Activated naive CD4-positive, alpha-beta T cell treated with anti-CD3 and anti-CD28 coated beads, Interleukin-2, amount 50 U/mL, for 24 hours (primary cell): ENCODE measurements around the gene RPL13.
A peak's percentile ranks its signal among the peaks of the same experiment; 100 is the strongest.

Experiments used
- H3K27ac Mint-ChIP-seq: one replicate; pipeline ENCODE4 v1.8.0; 2021; ENCODE audit warnings: mild to moderate bottlenecking, mixed read lengths
- H3K27me3 Mint-ChIP-seq: one replicate; pipeline ENCODE4 v1.8.0; 2021; ENCODE audit warnings: mixed read lengths
- H3K36me3 Mint-ChIP-seq: one replicate; pipeline ENCODE4 v1.8.0; 2021; ENCODE audit warnings: mixed read lengths
- H3K4me1 Mint-ChIP-seq: one replicate; pipeline ENCODE4 v1.8.0; 2021; ENCODE audit warnings: mixed read lengths
- H3K4me3 Mint-ChIP-seq: one replicate; pipeline ENCODE4 v1.8.0; 2021; ENCODE audit warnings: mild to moderate bottlenecking, mixed read lengths
- H3K9me3 Mint-ChIP-seq: one replicate; pipeline ENCODE4 v1.8.0; 2021; ENCODE audit warnings: mixed read lengths

RPL13 gene

DNA sequence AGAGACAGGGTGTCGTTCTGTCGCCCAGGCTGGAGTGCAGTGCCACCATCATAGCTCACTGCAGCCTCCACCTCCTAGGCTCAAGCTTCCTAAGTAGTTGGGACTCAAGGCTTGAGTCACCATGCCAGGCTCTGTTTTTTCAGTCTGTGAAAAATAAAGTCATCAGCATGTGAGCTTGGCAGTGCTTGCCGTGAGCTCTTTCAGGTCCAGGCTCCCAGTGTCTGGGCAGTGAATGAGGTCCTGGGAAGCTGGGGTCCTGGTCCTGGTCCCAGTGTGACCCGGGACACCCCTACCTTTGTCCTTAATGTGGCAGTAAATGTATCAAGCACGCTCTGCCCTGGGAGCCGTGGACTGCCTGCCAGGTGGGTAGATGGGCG is 22.9 kb upstream of the RPL13 start:
- Mint-ChIP-seq H3K36me3 (peaks cover 6% of the 10 kb centered on the region), H3K4me3 (no peak overlapping the region), H3K27ac (no peak overlapping the region), H3K9me3 (no peaks in the 10 kb centered on the region), H3K27me3 (no peaks in the 10 kb centered on the region), H3K4me1 (peaks cover 23% of the 10 kb centered on the region)

DNA sequence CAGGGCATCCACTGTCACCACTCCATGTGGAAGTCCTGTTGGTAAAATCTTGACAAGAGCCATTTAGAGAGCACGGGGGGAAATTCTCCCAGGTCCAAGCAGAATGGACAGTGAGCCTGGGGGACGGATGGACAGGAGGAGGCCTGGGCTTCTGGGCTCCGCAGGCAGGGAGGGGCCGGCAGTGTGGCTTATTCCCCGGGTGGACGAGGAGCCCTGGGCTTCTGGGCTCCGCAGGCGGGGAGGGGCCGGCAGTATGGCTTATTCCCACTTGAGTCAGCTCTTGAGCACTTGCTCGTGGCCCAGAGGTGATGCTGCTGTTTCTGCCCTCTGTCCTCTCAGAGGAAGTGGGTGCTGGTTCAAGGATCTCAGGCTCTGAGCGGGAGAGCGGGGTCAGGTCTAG is 22.2 kb upstream of the RPL13 start:
- H3K9me3 Mint-ChIP-seq = no peaks in the 10 kb centered on the region
- H3K27ac Mint-ChIP-seq = peak overlapping the region; percentile 23
- no peak overlapping the region for H3K4me3 Mint-ChIP-seq
- H3K27me3 Mint-ChIP-seq = no peaks in the 10 kb centered on the region
- peaks cover 6% of the 10 kb centered on the region for H3K36me3 Mint-ChIP-seq
- peaks cover 23% of the 10 kb centered on the region for H3K4me1 Mint-ChIP-seq

DNA sequence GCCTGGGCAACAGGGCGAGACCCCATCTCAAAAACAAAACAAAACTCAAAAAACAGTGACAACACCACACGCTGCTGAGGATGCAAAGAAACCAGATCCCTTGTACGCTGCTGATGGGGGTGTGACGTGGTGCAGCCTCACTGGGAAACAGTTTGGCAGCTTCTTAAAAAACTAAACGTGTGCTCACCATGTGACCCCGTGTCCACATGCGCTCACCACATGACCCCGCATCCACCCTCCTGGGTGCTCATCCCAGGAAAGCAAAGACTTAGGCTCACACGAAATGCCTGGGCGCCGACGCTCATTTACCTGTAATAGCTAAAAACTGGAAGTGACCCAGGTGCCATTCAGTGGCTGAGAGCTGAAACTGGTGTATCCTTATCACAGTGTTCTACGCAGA is 19.9 kb upstream of the RPL13 start:
- Mint-ChIP-seq H3K4me1 (peaks cover under 1% of the 10 kb centered on the region), H3K36me3 (no peaks in the 10 kb centered on the region), H3K4me3 (peak overlapping the region; percentile 19), H3K9me3 (no peaks in the 10 kb centered on the region), H3K27ac (no peak overlapping the region), H3K27me3 (no peaks in the 10 kb centered on the region)

DNA sequence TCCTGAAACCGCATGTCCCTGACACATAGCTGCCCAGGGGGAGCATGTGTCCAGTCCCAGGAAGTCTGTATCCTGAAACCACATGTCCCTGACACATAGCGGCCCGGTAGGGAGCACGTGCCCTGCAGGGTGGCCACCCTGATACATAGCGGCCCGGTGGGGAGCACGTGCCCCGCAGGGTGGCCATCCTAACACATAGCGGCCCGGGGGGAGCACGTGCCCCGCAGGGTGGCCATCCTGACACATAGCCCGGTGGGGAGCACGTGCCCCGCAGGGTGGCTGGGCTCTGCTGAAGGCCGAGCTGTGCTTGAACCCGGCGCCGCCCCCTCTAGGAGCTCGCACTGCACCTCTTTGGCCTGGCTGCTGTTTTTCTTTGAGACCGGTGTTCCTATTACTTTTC is 18.7 kb upstream of the RPL13 start:
- Mint-ChIP-seq H3K9me3 (no peaks in the 10 kb centered on the region), H3K27me3 (no peaks in the 10 kb centered on the region), H3K27ac (no peak overlapping the region), H3K4me1 (no peaks in the 10 kb centered on the region), H3K36me3 (no peaks in the 10 kb centered on the region), H3K4me3 (no peak overlapping the region)

DNA sequence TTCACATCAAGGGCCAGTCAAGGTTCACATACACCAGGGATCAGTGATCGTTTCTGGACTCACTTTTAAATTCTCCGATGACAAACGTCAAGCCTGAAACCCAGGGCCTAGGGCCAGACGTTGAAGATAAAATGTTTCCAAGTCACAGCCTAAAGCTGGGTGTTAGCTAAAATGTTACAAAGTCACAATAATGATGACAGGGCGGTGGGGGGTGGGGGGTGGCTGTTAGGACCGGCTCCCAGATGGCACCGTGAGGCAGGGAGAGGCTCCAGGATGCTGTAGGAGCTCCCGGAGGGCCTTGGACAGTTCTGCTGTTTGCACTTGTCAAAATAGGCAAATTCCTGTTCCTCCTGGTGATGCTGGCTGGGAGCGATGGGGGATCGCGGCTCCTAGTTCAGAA is 16.4 kb upstream of the RPL13 start:
- no peaks in the 10 kb centered on the region for H3K27me3 Mint-ChIP-seq
- H3K4me3 Mint-ChIP-seq = no peak overlapping the region
- H3K9me3 Mint-ChIP-seq = no peaks in the 10 kb centered on the region
- no peak overlapping the region for H3K27ac Mint-ChIP-seq
- peaks cover under 1% of the 10 kb centered on the region for H3K36me3 Mint-ChIP-seq
- peaks cover 12% of the 10 kb centered on the region for H3K4me1 Mint-ChIP-seq

DNA sequence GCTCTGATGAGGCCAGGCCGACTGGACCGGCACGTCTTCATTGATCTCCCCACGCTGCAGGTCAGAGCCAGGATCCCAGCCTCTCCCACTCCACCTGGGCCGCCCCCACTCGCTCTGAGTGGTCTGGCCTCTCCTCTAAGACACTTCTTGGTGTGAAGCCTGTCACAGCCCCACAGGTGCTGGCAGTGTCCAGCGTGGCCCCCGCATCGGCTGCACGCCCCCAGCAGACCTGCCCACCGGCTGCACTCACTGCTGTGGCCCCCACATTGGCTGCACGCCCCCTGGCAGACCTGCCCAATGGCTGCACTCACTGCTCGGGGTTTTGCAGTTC is 15.8 kb upstream of the RPL13 start:
- H3K4me3 Mint-ChIP-seq = no peak overlapping the region
- H3K9me3 Mint-ChIP-seq = no peaks in the 10 kb centered on the region
- no peaks in the 10 kb centered on the region for H3K27me3 Mint-ChIP-seq
- H3K27ac Mint-ChIP-seq = no peak overlapping the region
- peaks cover 2% of the 10 kb centered on the region for H3K36me3 Mint-ChIP-seq
- peaks cover 18% of the 10 kb centered on the region for H3K4me1 Mint-ChIP-seq

DNA sequence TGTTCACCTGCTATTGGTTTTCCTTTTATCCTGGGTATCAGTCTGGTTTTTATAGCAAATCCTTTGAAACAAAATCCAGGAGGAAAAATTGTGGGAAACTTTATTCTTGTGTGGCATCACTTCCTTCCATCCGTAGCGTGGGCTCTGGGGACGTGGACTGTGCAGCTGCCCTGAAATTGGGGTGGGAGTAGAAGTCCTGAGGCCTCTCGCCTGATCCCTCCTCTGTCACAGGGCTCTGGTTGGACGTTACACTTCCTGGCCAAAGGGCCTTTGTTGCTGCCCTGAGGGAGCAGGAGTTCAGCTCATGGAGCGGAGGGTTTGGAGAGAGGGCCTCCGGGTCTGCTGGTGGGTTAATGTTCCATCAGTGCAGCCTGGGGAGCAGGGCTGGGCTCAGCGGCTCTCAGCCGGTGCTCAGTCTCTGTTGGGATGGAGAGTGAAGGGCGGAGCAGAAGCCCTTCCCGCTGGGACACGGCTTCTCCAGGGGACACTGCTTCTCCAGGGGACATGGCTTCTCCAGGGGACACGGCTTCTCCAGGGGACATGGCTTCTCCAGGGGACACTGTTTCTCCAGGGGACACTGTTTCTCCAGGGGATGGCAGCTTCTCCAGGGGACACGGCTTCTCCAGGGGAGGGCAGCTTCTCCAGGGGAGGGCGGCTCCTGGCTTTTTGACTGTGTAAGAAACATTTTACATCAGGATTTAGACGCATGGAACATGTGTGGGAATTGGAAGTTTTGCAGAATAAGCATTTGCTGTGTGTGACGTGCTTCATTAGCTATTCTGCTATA is 15.2 kb upstream of the RPL13 start:
- Mint-ChIP-seq H3K9me3 (no peaks in the 10 kb centered on the region), H3K4me3 (no peak overlapping the region), H3K27ac (no peak overlapping the region), H3K27me3 (no peaks in the 10 kb centered on the region), H3K36me3 (peaks cover 2% of the 10 kb centered on the region), H3K4me1 (peaks cover 23% of the 10 kb centered on the region)

DNA sequence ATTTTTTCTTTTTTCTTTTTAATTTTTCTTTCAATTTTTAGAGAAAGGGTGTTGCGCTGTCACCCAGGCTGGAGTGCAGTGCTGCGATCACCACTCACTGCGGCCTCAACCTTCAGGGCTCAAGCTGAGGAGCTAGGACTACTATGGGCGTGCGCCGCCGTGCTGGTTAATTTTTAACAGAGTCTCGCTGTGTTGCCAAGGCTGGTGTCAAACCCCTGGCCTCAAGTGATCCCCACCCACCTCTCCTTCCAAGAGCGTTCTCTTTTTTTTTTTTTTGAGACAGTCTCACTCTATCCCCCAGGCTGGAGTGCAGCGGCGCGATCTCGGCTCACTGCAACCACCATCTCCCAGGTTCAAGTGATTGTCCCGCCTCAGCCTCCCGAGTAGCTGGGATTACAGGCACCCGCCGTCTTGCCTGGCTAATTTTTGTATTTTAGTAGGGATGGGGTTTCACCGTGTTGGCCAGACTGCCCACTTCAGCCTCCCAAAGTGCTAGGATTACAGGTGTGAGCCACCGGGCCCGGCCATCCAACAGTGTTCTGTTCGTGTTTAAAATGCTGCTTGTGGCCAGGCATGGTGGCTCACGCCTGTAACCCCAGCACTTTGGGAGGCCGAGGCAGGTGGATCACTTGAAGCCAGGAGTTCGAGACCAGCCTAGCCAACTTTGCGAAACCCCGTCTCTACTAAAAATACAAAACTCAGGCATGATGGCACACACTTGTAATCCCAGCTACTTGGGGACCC is 14.5 kb upstream of the RPL13 start:
- peaks cover 2% of the 10 kb centered on the region for H3K36me3 Mint-ChIP-seq
- no peaks in the 10 kb centered on the region for H3K9me3 Mint-ChIP-seq
- H3K4me3 Mint-ChIP-seq = no peak overlapping the region
- peaks cover 24% of the 10 kb centered on the region for H3K4me1 Mint-ChIP-seq
- no peak overlapping the region for H3K27ac Mint-ChIP-seq
- H3K27me3 Mint-ChIP-seq = no peaks in the 10 kb centered on the region

DNA sequence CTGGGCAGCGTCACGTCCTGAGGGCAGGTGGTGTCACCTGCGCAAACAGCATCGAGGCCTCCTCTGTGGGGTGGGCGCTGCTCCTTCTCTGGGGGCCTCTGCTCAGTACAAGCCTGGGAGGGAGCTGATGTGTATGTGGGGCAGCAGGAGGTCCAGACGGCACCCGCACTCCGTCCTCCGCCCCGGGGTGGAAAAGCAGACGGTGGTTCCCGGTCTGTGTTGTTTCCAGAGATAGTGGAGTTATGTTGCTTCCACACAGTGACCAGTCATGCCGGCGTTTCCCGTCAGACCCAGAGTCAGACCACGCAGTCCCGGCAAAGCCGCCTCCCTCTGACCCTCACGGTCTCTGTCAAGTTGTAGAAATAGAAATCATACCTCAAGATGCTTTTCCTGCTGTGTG is 13.7 kb upstream of the RPL13 start:
- Mint-ChIP-seq H3K9me3 (no peaks in the 10 kb centered on the region), H3K27ac (no peak overlapping the region), H3K4me3 (no peak overlapping the region), H3K27me3 (no peaks in the 10 kb centered on the region), H3K36me3 (peaks cover 2% of the 10 kb centered on the region), H3K4me1 (peaks cover 24% of the 10 kb centered on the region)

DNA sequence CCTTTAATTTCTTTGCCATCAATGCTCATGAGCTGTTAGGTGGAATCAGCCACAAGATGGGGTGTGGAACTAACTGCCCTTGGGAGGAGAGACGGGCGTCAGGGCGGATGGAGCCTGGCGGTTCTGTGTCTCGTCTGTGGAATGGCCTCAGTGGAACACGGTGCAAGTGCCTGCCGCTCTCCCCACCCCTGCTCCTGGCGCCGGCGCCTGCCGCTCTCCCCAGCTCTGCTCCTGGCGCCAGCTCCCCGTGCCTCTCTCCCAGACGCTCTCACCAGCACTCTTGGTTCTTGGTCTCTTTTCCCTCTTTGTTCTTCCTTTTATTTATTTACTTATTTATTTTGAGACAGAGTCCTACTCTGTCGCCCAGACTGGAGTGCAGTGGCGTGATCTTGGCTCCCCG is 13.2 kb upstream of the RPL13 start:
- H3K36me3 Mint-ChIP-seq = peaks cover 2% of the 10 kb centered on the region
- H3K27ac Mint-ChIP-seq = no peak overlapping the region
- peaks cover 24% of the 10 kb centered on the region for H3K4me1 Mint-ChIP-seq
- no peaks in the 10 kb centered on the region for H3K27me3 Mint-ChIP-seq
- no peaks in the 10 kb centered on the region for H3K9me3 Mint-ChIP-seq
- H3K4me3 Mint-ChIP-seq = no peak overlapping the region

DNA sequence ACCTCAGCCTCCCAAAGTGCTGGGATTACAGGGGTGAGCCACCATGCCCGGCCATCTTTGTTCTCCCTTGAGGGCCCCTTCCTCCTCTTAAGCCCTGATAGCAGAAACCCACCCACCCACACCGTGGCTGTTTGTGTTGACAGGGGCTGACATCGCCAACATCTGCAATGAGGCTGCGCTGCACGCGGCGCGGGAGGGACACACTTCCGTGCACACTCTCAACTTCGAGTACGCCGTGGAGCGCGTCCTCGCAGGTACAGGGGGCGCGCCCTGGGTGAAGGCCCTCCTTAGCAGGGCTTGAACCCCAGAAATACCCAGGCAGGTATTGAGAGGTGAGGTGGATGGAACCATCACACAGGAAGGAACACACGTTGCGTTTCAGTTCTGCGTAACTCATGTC is 12.6 kb upstream of the RPL13 start:
- H3K27me3 Mint-ChIP-seq = no peaks in the 10 kb centered on the region
- H3K9me3 Mint-ChIP-seq = no peaks in the 10 kb centered on the region
- no peak overlapping the region for H3K27ac Mint-ChIP-seq
- H3K4me3 Mint-ChIP-seq = no peak overlapping the region
- H3K4me1 Mint-ChIP-seq = peaks cover 24% of the 10 kb centered on the region
- peaks cover 2% of the 10 kb centered on the region for H3K36me3 Mint-ChIP-seq

DNA sequence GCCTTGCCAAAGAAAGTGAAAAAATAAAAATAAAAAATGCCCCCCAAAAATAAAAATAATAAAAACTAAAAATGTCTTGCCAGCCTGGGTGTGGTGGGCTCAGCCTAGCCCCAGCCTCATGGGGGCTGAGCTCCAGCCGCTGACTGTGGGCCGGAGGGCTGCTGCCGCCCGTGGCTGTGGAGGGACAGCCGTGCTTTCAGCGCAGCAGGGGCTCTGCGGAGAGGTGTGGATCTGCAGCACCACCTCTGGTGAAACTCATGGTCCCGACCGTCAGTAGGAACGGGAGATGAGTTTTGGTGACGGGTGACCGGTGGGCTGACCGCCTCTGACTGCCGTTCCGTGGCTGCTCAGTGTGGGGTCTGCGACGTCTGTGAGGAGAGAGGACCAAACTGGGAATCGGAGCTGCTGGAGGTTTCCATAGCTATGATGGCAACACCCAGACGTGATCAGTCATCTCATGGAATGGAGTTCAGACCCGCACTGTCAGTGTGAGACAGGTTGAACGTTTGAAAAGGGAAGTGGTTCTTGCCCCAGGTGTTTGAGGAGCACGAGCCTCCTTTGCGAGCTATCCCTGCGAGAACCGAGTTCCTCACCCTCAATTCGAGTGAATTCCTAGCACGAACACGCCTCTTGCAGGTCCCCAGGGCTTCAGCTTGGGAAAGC is 12.0 kb upstream of the RPL13 start:
- peaks cover 2% of the 10 kb centered on the region for H3K36me3 Mint-ChIP-seq
- peaks cover 24% of the 10 kb centered on the region for H3K4me1 Mint-ChIP-seq
- peak overlapping the region; percentile 47 for H3K4me3 Mint-ChIP-seq
- H3K27ac Mint-ChIP-seq = peak overlapping the region; percentile 38
- H3K27me3 Mint-ChIP-seq = no peaks in the 10 kb centered on the region
- no peaks in the 10 kb centered on the region for H3K9me3 Mint-ChIP-seq

DNA sequence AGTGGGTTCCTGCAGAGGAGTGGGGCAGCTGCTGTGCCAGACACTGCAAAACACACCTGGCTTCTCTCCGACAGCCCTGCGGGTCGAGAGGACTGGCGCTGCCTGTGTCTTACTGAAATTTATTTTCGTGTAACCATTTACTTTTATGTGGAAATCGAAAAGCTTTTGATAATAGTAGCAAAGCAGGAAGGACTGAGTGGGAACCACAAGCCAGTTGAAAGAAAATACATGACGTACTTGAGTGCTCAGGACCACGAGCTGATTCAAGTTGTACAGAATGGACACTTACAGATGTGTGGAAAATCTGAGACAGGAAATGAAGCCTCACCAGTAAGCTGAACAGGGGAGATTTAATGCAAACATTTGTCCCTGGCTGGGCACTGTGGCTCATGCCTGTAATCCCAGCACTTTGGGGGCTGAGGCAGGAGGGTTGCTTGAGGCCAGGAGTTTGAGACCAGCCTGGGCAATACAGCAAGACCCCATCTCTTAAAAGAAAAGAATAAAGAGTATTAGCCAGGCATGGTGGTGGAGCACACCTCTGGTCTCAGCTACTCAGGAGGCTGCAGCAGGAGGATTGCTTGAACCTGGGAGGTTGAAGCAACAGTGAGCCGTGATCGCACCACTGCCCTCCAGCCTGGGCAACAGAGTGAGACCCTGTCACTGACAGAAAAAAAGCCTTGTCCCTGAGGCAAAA is 11.3 kb upstream of the RPL13 start:
- H3K4me3 Mint-ChIP-seq = peak overlapping the region; percentile 47
- no peaks in the 10 kb centered on the region for H3K27me3 Mint-ChIP-seq
- peaks cover 2% of the 10 kb centered on the region for H3K36me3 Mint-ChIP-seq
- no peaks in the 10 kb centered on the region for H3K9me3 Mint-ChIP-seq
- H3K27ac Mint-ChIP-seq = peak overlapping the region; percentile 52
- peaks cover 24% of the 10 kb centered on the region for H3K4me1 Mint-ChIP-seq

DNA sequence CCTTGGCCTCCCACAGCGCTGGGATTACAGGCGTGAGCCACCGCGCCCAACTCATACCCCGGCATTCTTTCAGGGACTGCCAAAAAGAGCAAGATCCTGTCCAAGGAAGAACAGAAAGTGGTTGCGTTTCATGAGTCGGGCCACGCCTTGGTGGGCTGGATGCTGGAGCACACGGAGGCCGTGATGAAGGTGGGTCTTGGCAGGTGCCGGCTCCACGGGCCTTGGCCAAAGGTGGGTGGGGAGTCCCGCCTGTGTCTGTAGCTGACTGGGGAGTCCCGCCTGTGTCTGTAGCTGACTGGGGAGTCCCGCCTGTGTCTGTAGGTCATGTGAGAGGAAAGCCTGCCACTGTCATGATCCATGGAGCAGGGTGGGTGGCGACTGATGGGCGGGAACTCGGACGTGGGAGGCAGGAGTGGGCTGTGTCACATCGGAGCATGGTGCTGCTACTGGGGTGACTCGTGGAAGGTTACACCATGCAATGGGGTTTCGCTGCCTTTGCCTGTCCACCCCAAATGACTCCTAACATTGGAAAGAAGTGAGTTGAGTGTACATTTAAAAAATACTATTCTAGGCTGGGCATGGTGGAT is 10.0 kb upstream of the RPL13 start:
- Mint-ChIP-seq H3K4me1 (peaks cover 24% of the 10 kb centered on the region), H3K27me3 (no peaks in the 10 kb centered on the region), H3K9me3 (no peaks in the 10 kb centered on the region), H3K4me3 (no peak overlapping the region), H3K27ac (no peak overlapping the region), H3K36me3 (peaks cover 2% of the 10 kb centered on the region)

DNA sequence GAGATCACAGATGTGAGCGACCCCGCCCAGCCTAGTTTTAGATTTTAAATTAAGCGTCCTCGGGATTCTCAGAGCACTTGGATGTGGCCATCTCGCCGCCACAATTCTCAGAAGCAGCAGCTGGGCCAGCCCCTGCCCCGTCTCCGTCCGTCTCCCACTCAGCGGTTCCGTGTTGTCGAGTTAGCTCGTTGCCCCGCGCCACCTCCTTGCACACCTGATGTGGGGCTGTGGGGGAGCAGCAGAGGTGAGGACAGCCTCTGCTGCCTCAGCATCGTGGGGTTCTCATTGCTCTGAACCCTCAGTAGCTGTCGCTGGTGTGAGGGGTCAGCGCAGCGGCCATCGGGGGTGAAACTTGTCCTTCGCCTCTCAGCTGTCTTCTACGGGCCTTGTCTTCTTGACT is 8.2 kb upstream of the RPL13 start:
- H3K27ac Mint-ChIP-seq = no peak overlapping the region
- H3K4me3 Mint-ChIP-seq = no peak overlapping the region
- no peaks in the 10 kb centered on the region for H3K9me3 Mint-ChIP-seq
- H3K4me1 Mint-ChIP-seq = peaks cover 27% of the 10 kb centered on the region
- H3K36me3 Mint-ChIP-seq = peaks cover 2% of the 10 kb centered on the region
- H3K27me3 Mint-ChIP-seq = no peaks in the 10 kb centered on the region
